Adrenal gland (tissue), 12 donors: ENCODE results near the gene KDSR. TPM values are rescaled to one million over a fixed set of nuclear protein-coding genes. Genes with fewer than 3 reads are reported as not detected.

Experiments used
- DNase-seq, 7 donors: peaks; one replicate each; pipeline ENCODE4 v3.0.0-alpha.2; 2019 to 2020
- H3K27ac ChIP-seq, 5 donors: fragments of 200-600 bp; sonication (generic) in 4 of 5; 1 replicate in 3 of 5; 2 replicates in 2 of 5; pipeline versions ENCODE4 v1.5.1 to v1.8.0; 2016 to 2020; ENCODE audit warnings: mild to moderate bottlenecking in 1 of 5
- H3K27me3 ChIP-seq: fragments of 200-600 bp; 2 replicates; pipeline ENCODE4 v1.8.0; 2021
- H3K36me3 ChIP-seq, 2 donors: fragments of 200-600 bp; replicated peaks in 1 of 2; 1 replicate in 1 of 2; 2 replicates in 1 of 2; pipeline versions ENCODE4 v1.5.1 to v1.8.0; 2018 to 2022
- H3K4me1 ChIP-seq, 2 donors: fragments of 200-600 bp; replicated peaks in 1 of 2; 1 replicate in 1 of 2; 2 replicates in 1 of 2; pipeline versions ENCODE4 v1.5.1 to v1.8.0; 2018 to 2021
- H3K4me3 ChIP-seq, 4 donors: fragments of 200-600 bp; sonication (generic) in 3 of 4; one replicate each; pipeline ENCODE4 v1.5.1; 2016 to 2018
- H3K9me3 ChIP-seq, 3 donors: fragments of 200-600 bp; sonication (generic) in 1 of 3; replicated peaks in 1 of 3; 1 replicate in 2 of 3; 2 replicates in 1 of 3; pipeline versions ENCODE4 v1.5.1 to v1.8.0; 2016 to 2021
- CTCF ChIP-seq, 6 experiments: fragments of 450-650 bp in 4 of 6; fragments of 200-600 bp in 2 of 6; sonication (generic) in 1 of 6; IDR thresholded peaks; 1 replicate in 5 of 6; 2 replicates in 1 of 6; pipeline versions ENCODE4 v1.5.1 to v1.8.0; 2016 to 2021; ENCODE audit warnings: antibody characterized with exemption in 6 of 6, mild to moderate bottlenecking in 2 of 6, moderate library complexity in 1 of 6
- POLR2A ChIP-seq, 2 donors: fragments of 450-650 bp; IDR thresholded peaks; one replicate each; pipeline ENCODE4 v1.6.1; 2017; ENCODE audit warnings: antibody characterized with exemption in 2 of 2, mild to moderate bottlenecking in 2 of 2, moderate library complexity in 1 of 2
- WGBS, 4 donors: extraction: QIAGEN DNeasy Blood & Tissue Kit in 2 of 4; methylation state at CpG; one replicate each; pipeline versions ENCODE4 v1.1.5 to v1.1.7; 2013 to 2017; 5-methylcytosine and 5-hydroxymethylcytosine counted together
- intact Hi-C, 2 donors: fragments of 100-400 bp; cut with DNase I; formaldehyde crosslinking; loops; one replicate each; pipeline versions ENCODE4 v1.14.1 to v1.15.0; 2022 to 2023
- polyA plus RNA-seq, 3 donors: library from polyadenylated mRNA; stranded (reverse); fragments of 200-250 nt in 2 of 3; fragments of 350-450 nt in 1 of 3; fragmentation: Illumina TruSeq in 1 of 3; extraction: RNeasy Lipid Tissue Mini Kit (QIAGEN cat#74804) in 1 of 3; gene quantifications; one replicate each; pipeline ENCODE4 v1.2.3, GENCODE V29; 2013 to 2014
- total RNA-seq, 9 donors: library from RNA; depleted of rRNA in 4 of 9; stranded (reverse); fragments of >200 nt in 4 of 9; fragments of 120-200 nt in 1 of 9; fragmentation: NEBNext Ultra II Directional in 1 of 9; extraction: Animal tissue kit (Norgen Biotek cat#: 25700) in 1 of 9; gene quantifications; one replicate each; pipeline versions ENCODE4 v1.1.0 to v1.2.4, GENCODE V29; 2013 to 2023
- donor health status: healthy with polysubstance abuse.
- donor health status: Bipolar disorder and iron deficiency.
- donor health status: DM: yes; HTN: yes; CAD: no.
- donor health status: DM: no; HTN: no; CAD: no.
- donor health status: DM: no; HTN: no; CAD: no.
- donor health status: DM: yes; HTN: yes; CAD: no.

The KDSR gene
- total and polyA plus RNA-seq, 12 donors, result 8.2 to 102 (median 50.4) TPM

- no peaks in the 10 kb centered on the region for H3K9me3 ChIP-seq
- H3K4me3 ChIP-seq, result no peak overlapping the region
- H3K27ac ChIP-seq, result no peak overlapping the region
- H3K27me3 ChIP-seq, result no peaks in the 10 kb centered on the region
- WGBS, 4 donors, result 85 to 92% (median 90%) methylated on average over 4 of the region's 4 CpGs
- TF ChIP-seq CTCF (IDR thresholded peaks at IDR 0.05) (no peak), POLR2A (IDR thresholded peaks at IDR 0.05) (no peak)
- intact Hi-C loops, result no loop called here
- no peak for DNase-seq
- H3K36me3 ChIP-seq, result no peaks in the 10 kb centered on the region
- peaks cover 0 to 10% of the 10 kb centered on the region in 2 donors for H3K4me1 ChIP-seq
Observed at GRCh38 chr18:63293935-63294334, 73.1 kb downstream of the KDSR start.

- 63 to 69% (median 64%) methylated on average over 9 to 11 of the region's 11 CpGs for whole genome bisulfite sequencing, 4 donors
- no peaks in the 10 kb centered on the region for H3K36me3 ChIP-seq
- TF ChIP-seq CTCF (IDR thresholded peaks at IDR 0.05) (no peak), POLR2A (IDR thresholded peaks at IDR 0.05) (no peak)
- no peak overlapping the region for H3K4me3 ChIP-seq
- H3K27ac ChIP-seq, result no peak overlapping the region
- intact Hi-C loops, result no loop called here
- peaks cover 0 to 15% of the 10 kb centered on the region in 2 donors for H3K4me1 ChIP-seq
- no peaks in the 10 kb centered on the region for H3K27me3 ChIP-seq
- no peak for DNase-seq
- H3K9me3 ChIP-seq, result no peaks in the 10 kb centered on the region
Observed at GRCh38 chr18:63292831-63293683, 73.9 kb downstream of the KDSR start.

- Histone ChIP-seq H3K27me3 (no peaks in the 10 kb centered on the region), H3K36me3 (no peaks in the 10 kb centered on the region), H3K27ac (no peak overlapping the region), H3K9me3 (no peaks in the 10 kb centered on the region), H3K4me1 (peaks cover 0 to 16% of the 10 kb centered on the region in 2 donors), H3K4me3 (no peak overlapping the region)
- intact Hi-C loops, result no loop called here
- TF ChIP-seq POLR2A (IDR thresholded peaks at IDR 0.05), result no peak
- no peak for TF ChIP-seq CTCF (IDR thresholded peaks at IDR 0.05)
- 63 to 82% (median 77%) methylated on average over 5 of the region's 5 CpGs for whole genome bisulfite sequencing, 4 donors
- no peak for DNase-seq
Observed at GRCh38 chr18:63291278-63291677, 75.7 kb downstream of the KDSR start.

GRCh38 chr18:63290821-63291200, 76.2 kb downstream of the KDSR start:
- no peak overlapping the region for H3K4me3 ChIP-seq
- 82 to 92% (median 88%) methylated on average over 7 of the region's 7 CpGs for whole genome bisulfite sequencing, 4 donors
- no peak overlapping the region for H3K27ac ChIP-seq
- H3K4me1 ChIP-seq, result peaks cover 0 to 16% of the 10 kb centered on the region in 2 donors
- no peaks in the 10 kb centered on the region for H3K9me3 ChIP-seq
- H3K27me3 ChIP-seq, result no peaks in the 10 kb centered on the region
- H3K36me3 ChIP-seq, result no peaks in the 10 kb centered on the region
- TF ChIP-seq POLR2A (IDR thresholded peaks at IDR 0.05) (no peak), CTCF (IDR thresholded peaks at IDR 0.05) (no peak)
- intact Hi-C loops, result no loop called here
- DNase-seq, result no peak
